Adipocyte (in vitro differentiated cells): ENCODE measurements around the gene CYP17A1.
"Not testable (repeated sequence)": the region's sequence is repeated elsewhere in the genome, so short reads cannot be mapped to it uniquely, and the experiment has no call there.

Experiments
- DNase-seq: peaks from one replicate; pipeline ENCODE4 v3.0.0-alpha.2; 2015; ENCODE audit warnings: low read depth
- H3K27me3 ChIP-seq: replicated peaks from 2 replicates; pipeline ENCODE4 v1.7.0; 2013; ENCODE audit warnings: mild to moderate bottlenecking, low read length, moderate library complexity; ENCODE audit not compliant: control insufficient read depth, insufficient read depth
- H3K36me3 ChIP-seq: 2 replicates; pipeline ENCODE4 v1.7.0; 2013; ENCODE audit warnings: low read length, mild to moderate bottlenecking, moderate library complexity; ENCODE audit not compliant: control insufficient read depth, insufficient read depth, severe bottlenecking
- H3K4me1 ChIP-seq: 2 replicates; pipeline ENCODE4 v1.7.0; 2013; ENCODE audit warnings: mild to moderate bottlenecking, low read length, moderate library complexity; ENCODE audit not compliant: control insufficient read depth, insufficient read depth
- H3K4me3 ChIP-seq: 2 replicates; pipeline ENCODE4 v1.7.0; 2013; ENCODE audit warnings: mild to moderate bottlenecking, low read length, moderate library complexity
- H3K9ac ChIP-seq: 2 replicates; pipeline ENCODE4 v1.7.0; 2013; ENCODE audit warnings: mild to moderate bottlenecking, low read length, moderate library complexity
- H3K9me3 ChIP-seq: 2 replicates; pipeline ENCODE4 v1.7.0; 2013; ENCODE audit warnings: mild to moderate bottlenecking, low read length, moderate library complexity; ENCODE audit not compliant: control insufficient read depth

CYP17A1 gene

DNA sequence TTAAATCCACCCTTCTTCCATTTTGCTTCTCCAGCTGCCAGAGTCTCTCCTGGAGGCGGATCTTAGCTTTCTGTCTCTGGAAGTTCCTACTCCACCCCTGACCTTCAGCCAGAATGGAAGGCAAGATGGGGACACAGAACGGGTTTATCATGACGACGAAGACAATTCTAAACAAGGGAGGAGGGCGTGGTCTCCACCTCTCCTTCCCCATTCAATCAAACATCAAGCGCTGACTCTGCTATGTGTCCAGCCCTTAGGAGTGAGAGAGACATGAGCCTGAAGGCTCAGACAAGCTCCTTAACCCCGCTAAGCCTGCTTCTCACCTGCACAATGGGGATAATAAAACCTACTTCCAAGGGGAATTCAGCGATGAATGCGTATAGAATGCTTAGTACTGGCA is 3.1 kb downstream of the CYP17A1 start:
- no peak overlapping the region for H3K4me3 ChIP-seq
- peaks cover 13% of the 10 kb centered on the region for H3K9me3 ChIP-seq
- H3K9ac ChIP-seq = no peak overlapping the region
- DNase-seq = no peak
- H3K4me1 ChIP-seq = peaks cover 12% of the 10 kb centered on the region
- H3K36me3 ChIP-seq = no peaks in the 10 kb centered on the region
- H3K27me3 ChIP-seq = peaks cover 13% of the 10 kb centered on the region

- Histone ChIP-seq H3K4me3 (no peak overlapping the region), H3K9me3 (peaks cover 5% of the 10 kb centered on the region), H3K4me1 (peaks cover 12% of the 10 kb centered on the region), H3K36me3 (no peaks in the 10 kb centered on the region), H3K9ac (no peak overlapping the region), H3K27me3 (peaks cover 13% of the 10 kb centered on the region)
- DNase-seq = peak; percentile 9
Observed at GRCh38 chr10:102832987-102833386, 4.2 kb downstream of the CYP17A1 start.

DNA sequence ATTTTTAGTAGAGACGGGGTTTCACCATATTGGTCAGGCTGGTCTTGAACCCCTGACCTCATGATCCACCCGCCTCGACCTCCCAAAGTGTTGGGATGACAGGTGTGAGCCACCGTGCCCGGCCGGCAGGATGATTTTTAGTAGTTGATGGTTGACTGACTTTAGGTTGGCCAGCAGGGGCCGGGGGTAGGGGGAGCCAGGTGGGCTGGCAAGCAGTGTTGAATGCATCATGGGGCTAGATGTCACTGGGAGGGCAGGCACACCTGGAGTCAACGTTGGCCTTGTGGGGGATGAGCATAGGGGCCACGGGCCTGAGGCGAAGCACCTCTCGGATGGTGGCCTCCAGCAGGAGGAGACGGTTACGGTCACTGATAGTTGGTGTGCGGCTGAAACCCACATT is 5.0 kb downstream of the CYP17A1 start:
- Histone ChIP-seq H3K4me3 (no peak overlapping the region), H3K9ac (no peak overlapping the region), H3K27me3 (peaks cover 13% of the 10 kb centered on the region), H3K4me1 (peaks cover 8% of the 10 kb centered on the region), H3K36me3 (no peaks in the 10 kb centered on the region), H3K9me3 (no peaks in the 10 kb centered on the region)
- no peak for DNase-seq

- Histone ChIP-seq H3K4me1 (peaks cover 6% of the 10 kb centered on the region), H3K4me3 (no peak overlapping the region), H3K9ac (no peak overlapping the region), H3K36me3 (no peaks in the 10 kb centered on the region), H3K9me3 (no peaks in the 10 kb centered on the region), H3K27me3 (peaks cover 9% of the 10 kb centered on the region)
- DNase-seq = no peak
Observed at GRCh38 chr10:102831322-102832071, 5.7 kb downstream of the CYP17A1 start.

DNA sequence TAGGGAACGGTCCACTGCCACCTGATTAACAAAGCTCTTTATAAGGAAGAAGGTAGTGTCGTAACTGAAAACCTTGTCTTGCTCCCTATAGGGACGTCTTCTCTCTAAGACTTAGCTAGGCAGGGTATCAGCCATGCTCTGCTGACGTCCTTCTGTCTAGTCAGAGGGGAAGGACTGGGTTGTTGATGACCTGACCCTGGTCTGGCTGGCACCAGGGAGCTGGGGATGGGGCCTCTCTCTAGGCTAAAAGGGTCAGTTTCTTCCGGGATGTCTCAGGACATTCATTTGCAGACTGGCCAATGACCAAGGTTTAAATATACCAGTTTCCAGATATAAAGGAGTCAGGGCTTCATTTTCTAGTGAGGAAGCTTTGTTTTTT is 9.6 kb downstream of the CYP17A1 start:
- no peaks in the 10 kb centered on the region for H3K9me3 ChIP-seq
- H3K36me3 ChIP-seq = no peaks in the 10 kb centered on the region
- H3K9ac ChIP-seq = no peak overlapping the region
- no peak for DNase-seq
- H3K4me3 ChIP-seq = no peak overlapping the region
- no peaks in the 10 kb centered on the region for H3K27me3 ChIP-seq
- H3K4me1 ChIP-seq = no peaks in the 10 kb centered on the region

- Histone ChIP-seq H3K9me3 (no peaks in the 10 kb centered on the region), H3K4me1 (no peaks in the 10 kb centered on the region), H3K27me3 (no peaks in the 10 kb centered on the region), H3K4me3 (no peak overlapping the region), H3K36me3 (no peaks in the 10 kb centered on the region), H3K9ac (no peak overlapping the region)
- DNase-seq = no peak
Observed at GRCh38 chr10:102826148-102826796, 10.9 kb downstream of the CYP17A1 start.

DNA sequence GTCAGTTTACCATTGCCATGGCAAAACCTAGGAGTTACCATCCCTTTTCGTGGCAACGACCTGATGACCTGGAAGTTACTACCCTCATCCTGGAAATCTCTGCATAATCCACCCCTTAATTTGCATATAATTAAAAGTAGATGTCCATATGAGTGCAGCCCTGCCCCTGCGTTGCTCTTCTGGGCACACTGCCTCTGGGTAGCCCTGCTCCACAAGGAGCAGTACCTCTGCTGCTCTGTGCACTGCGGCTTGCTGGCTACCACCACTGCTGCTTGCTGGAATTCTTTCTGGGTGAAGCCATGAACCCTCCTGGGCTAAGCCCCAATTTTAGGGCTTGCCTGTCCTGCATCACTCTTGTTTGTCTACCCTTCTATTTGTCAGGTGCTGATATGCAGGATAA is 12.5 kb downstream of the CYP17A1 start:
- Histone ChIP-seq H3K4me3 (no peak overlapping the region), H3K9ac (no peak overlapping the region), H3K27me3 (no peaks in the 10 kb centered on the region), H3K9me3 (no peaks in the 10 kb centered on the region), H3K36me3 (no peaks in the 10 kb centered on the region), H3K4me1 (no peaks in the 10 kb centered on the region)
- no peak for DNase-seq

- H3K4me1 ChIP-seq = no peaks in the 10 kb centered on the region
- H3K27me3 ChIP-seq = no peaks in the 10 kb centered on the region
- no peaks in the 10 kb centered on the region for H3K9me3 ChIP-seq
- no peak for DNase-seq
- no peak overlapping the region for H3K4me3 ChIP-seq
- no peak overlapping the region for H3K9ac ChIP-seq
- no peaks in the 10 kb centered on the region for H3K36me3 ChIP-seq
Observed at GRCh38 chr10:102822222-102822621, 15.0 kb downstream of the CYP17A1 start.

GRCh38 chr10:102820008-102820407 is 17.2 kb downstream of the CYP17A1 start:
- peaks cover 18% of the 10 kb centered on the region for H3K4me1 ChIP-seq
- not testable (repeated sequence) for H3K9me3 ChIP-seq, H3K27me3 ChIP-seq, H3K9ac ChIP-seq, H3K36me3 ChIP-seq, H3K4me3 ChIP-seq, DNase-seq

DNA sequence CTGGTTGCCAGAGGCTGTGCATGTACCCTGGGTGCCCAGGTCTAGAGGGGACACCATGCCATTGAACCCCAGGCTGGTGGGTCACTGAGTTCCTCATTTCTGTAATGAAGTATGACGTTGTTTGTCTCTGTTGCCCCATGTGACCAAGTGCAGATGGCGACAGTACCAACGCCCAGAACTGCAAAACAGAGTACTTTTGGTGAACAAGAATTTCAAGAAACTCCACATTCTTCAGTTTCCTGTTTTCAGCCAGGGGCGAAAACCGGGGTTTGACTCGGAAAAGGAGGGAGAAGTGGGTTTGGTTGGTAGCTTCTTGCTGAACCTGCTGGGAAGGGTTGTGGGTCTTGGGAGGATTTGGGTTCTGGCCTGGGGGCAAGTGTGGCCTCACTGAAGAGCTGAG is 18.2 kb downstream of the CYP17A1 start:
- H3K36me3 ChIP-seq = peaks cover 5% of the 10 kb centered on the region
- no peaks in the 10 kb centered on the region for H3K9me3 ChIP-seq
- peaks cover 27% of the 10 kb centered on the region for H3K4me1 ChIP-seq
- no peak overlapping the region for H3K4me3 ChIP-seq
- H3K27me3 ChIP-seq = no peaks in the 10 kb centered on the region
- H3K9ac ChIP-seq = no peak overlapping the region
- DNase-seq = no peak

- H3K4me1 ChIP-seq = peaks cover 33% of the 10 kb centered on the region
- DNase-seq = no peak
- no peak overlapping the region for H3K9ac ChIP-seq
- H3K4me3 ChIP-seq = no peak overlapping the region
- H3K27me3 ChIP-seq = no peaks in the 10 kb centered on the region
- H3K9me3 ChIP-seq = no peaks in the 10 kb centered on the region
- H3K36me3 ChIP-seq = peaks cover 24% of the 10 kb centered on the region
Observed at GRCh38 chr10:102817175-102817574, 20.0 kb downstream of the CYP17A1 start.
